AG08396 (cell line): ENCODE results near the gene C16orf74.

Experiments
- DNase-seq: peaks from one replicate; pipeline ENCODE4 v3.0.0; 2012; ENCODE audit warnings: low spot score, mixed read lengths

Gene C16orf74

DNA sequence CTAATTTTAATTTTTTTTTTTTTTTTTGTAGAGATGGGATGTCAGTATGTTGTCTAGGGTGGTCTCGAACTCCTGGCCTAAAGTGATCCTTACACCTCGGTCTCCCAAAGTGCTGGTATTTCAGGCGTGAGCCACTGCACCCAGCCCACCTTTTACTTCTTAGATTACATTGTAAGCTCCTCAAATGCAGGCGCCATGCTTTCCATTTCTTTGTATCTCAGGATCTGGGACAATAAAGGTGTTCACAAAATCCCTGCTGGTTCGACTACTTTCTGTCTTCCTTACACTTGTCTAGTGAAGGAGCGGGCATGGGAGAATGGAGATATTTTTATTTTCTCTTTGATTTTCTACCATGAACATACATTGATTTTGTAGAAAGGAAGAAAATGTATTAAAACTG lies 23.2 kb upstream of the C16orf74 start:
- no peak for DNase-seq

DNA sequence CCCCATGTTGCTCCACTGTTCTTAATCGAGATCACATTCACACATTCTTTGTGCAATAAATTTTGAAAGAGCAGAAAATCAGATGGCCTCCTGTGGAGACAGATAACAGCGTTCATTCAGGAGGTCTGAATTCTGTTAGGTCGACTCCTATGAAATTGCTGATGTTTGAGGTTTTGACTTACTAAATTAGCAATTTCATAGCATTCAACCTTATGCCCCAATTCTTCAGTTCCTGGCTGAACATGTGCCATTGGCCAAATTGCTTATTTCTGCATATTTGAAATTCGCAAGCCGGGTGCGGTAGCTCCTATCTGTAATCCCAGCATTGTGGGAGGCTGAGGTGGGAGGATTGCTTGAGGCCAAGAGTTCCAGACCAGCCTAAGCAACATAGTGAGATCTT lies 22.1 kb upstream of the C16orf74 start:
- DNase-seq, result no peak

DNA sequence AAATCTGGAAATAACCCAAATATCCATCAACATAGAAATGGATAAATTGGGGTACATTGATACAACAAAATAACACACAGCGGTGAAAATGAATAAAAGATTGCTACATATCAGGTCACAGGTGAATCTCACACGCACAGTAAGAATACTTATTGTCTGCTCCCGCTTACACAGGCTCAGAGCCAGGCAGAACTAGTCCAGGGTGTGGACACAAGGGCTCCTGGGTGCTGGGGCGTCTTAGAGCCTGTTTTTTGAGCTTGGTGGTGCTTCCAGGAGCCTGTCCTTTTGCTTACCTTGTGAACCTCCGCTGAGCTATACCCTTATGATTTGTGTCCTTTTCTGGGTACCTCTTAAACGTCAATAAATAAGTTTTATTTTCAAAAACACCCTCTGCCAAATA lies 19.8 kb upstream of the C16orf74 start:
- DNase-seq, result no peak

- no peak for DNase-seq
These were observed 17.3 kb upstream of the C16orf74 start for GRCh38 chr16:85768199-85768598.

DNA sequence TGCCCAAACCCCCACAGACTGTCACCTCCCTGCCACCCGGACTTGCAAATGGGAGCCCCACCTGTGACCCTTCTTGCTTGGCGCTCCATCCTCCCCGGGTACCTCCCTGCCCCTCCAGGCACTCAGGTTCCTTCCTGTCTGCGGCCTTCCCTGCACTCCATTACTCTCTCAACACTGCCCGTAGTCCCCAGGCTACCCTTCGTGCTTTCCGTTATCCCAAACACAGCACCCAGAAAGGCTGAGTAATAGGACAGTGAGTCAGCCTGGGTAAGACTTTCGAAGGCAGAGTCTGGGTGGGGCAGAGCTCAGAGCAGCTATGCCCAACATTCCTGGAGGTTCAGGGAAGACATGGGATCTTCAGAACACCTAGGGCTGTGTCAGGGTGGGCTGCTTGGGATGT lies 16.6 kb upstream of the C16orf74 start:
- peak; percentile 90 for DNase-seq

GRCh38 chr16:85765767-85766166 lies 14.9 kb upstream of the C16orf74 start:
- no peak for DNase-seq

DNA sequence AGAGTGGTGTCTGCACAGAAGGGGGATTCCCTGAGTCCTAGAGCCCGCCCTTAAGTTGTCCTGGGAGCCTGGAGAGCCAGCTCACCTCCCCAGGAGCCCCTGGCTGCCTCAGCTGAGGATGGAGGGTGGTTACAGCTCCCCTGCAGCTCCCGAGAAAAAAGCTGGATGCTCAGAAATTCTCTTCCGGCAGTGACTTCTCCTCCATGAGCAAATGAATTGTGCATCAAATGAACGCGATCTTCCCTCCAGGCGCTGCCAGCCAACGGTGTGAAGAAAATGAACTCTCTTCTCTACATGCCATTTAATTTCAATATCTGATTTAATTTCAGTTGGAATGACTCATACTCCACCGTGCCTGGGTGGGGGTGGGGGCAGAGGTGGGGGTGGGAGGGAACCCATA lies 14.3 kb upstream of the C16orf74 start:
- no peak for DNase-seq

DNA sequence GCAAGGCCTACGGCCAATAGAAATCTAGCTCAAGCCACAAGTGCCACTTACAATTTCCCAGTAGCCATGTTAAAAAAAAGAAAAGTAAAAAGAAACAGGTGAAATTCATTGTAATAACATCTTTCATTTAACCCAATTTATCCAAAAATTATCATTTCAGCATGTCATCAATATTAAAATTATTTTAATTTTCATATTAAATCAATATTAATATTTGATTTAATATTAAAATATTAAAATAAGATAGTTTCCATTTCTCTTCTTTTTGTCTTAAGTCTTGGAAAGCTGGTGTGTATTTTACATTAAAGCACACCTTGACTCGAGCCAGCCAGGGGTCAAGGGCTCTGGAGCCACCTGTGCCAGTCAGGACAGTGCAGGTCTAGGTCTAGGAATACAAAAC lies 12.7 kb upstream of the C16orf74 start:
- DNase-seq, result no peak

- no peak for DNase-seq
These were observed 12.1 kb upstream of the C16orf74 start for GRCh38 chr16:85762970-85763369.

GRCh38 chr16:85761861-85762260 lies 11.0 kb upstream of the C16orf74 start:
- DNase-seq, result no peak

DNA sequence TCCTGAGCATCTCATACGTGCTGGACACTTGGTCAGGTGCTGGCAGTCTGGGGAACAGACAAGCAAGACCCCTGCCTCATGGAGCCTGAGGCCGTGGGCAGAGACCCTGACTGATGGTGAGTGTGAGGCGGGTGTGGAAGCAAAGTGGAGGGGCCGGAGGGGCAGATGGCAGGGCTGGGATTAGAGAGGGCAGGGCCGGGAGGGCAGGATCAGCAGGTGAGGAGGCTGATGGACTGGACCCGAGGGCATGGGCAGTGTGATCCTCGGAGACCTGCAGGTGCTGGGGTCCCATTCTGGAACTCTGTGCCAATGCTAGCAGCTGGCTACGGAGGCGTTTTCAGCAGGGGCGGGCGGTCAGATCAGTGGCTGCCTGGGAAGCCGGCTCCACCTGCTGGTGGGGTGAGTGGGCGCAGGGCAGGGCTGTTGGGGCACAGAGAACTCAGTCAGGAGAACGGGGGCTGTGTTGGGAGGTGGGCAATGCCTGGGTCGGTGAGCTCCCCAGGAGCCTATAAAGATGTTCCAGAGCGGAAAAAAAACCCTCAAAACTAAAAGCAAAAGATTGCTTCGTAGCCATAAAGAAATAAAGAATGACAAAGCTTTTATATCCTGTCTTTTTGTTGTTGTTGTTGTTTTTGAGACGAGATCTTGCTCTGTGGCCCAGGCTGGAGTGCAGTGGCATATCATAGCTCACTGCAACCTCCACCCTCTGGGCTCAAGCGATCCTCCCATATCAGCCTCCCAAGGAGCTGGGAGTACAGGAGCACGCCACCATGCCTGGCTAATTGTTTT lies 8.9 kb upstream of the C16orf74 start:
- DNase-seq, result no peak

DNA sequence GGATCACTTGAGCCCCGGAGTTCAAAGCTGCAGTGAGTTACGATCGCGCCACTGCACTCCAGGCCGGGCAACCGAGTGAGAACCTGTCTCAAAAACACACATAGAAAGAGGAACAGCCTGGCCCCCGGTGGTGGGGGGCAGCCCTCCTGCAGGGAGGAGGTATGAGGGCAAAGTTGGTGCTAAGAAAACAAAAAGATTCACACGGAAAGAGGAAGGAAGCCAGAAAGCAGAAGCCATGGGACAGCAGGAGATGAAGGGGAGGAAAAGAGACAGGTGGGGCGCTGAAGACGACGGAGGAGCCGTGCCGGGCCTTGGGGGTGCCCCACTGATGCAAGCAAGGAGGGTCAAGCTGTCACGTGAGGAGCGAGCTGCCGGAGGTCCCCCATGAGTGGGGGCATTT lies 8.2 kb upstream of the C16orf74 start:
- no peak for DNase-seq

DNA sequence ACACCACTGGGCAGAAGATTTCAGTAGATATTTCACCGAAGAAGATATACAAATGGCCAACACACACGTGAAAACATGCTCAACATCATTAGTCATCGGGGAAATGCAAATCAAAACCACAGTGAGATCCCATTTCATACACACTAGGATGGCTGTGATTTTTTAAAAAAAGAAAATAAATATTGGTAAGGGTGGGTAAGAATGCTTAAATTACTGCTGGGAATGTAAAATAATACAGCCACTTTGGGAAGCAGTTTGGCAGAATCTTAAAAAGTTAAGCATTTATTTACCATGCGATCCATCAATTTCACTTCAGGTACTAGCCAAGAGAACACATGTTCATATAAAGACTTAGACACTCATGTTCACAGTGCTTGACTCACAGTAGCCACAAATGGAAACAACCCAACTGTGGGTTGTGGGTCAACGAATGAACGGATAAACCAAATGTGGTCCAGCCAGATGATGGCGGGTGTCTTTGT lies 6.5 kb upstream of the C16orf74 start:
- DNase-seq, result peak; percentile 51

- no peak for DNase-seq
These were observed 5.3 kb upstream of the C16orf74 start for GRCh38 chr16:85755929-85756768.

DNA sequence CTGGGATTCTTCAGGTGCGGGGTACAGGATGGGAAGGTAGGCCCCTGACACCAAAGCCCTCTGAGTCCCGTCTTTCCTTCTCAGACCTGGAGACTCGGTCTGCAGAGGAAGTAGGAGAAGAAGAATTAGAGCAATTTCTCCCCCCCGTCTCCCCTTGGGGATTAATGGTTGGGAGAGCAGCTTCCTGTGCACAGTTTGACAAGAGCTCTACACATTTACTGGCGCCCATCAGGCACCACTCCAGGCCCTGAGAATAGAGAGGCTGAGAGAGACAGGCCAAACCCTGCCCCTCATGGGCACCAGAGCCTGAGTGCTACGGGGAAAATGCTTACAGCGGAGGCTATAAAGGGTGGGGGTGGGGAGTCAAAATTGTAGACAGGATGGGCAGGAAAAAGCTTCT lies 3.5 kb upstream of the C16orf74 start:
- DNase-seq, result no peak

GRCh38 chr16:85753976-85754375 lies 3.1 kb upstream of the C16orf74 start:
- DNase-seq, result no peak

- no peak for DNase-seq
These were observed 2.7 kb upstream of the C16orf74 start for GRCh38 chr16:85753559-85753958.

DNA sequence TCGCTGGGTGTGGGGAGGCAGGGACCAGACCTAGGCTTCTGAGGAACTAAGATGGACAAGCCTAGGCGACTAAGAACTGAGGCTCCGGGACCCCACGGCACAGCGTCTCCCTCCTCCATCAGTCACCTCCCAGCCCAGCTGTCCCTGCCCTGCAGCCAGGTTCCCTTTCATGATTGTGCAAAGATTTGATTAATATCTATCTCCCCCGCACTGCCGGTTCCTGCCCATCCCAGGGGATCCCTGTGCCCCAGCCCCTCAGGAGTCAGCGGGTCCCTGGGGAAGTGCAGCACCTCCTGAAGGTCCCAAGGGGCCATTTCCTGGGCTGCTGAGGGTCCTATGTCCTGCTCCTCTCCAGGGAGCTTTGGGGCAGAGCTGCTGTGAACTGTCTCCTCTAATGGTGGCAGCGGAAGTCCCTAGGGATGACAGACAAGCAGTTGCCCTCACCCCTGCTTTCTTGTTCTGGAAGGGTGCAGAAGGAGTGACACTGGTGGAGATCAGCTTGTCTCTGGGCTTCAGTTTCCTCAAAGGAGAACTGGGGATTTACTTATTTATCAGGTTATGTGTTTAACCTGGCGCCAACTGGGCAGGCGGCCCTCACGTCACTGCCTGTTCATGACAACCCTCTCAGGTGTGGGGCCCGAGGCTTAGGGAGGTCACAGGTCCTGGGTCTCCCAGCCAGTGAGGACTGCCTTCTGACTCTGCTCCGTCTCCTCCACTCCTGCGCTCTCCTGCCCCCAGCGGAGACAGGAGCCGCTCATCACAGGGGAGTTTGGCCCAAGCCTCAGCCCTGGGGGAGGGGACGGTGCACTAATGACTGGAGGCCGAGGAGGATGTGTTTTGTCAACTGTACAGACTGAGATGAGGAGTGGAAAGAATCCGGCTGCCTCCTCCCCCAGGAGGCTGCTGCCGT lies 1.9 kb upstream of the C16orf74 start:
- DNase-seq, result no peak

GRCh38 chr16:85751698-85752501 lies 1.0 kb upstream of the C16orf74 start:
- no peak for DNase-seq

- DNase-seq, result peak; percentile 47
These were observed 610 bp downstream of the C16orf74 start for GRCh38 chr16:85750146-85750826.

GRCh38 chr16:85749771-85750145 lies 1.1 kb downstream of the C16orf74 start:
- DNase-seq, result no peak
